Lower leg skin (tissue), 3 donors: ENCODE measurements around the gene ATXN1L.

ENCODE experiments used
- CTCF ChIP-seq, 3 donors: fragments of 450-650 bp; IDR thresholded peaks; one replicate each; pipeline ENCODE4 v1.5.1; 2016; ENCODE audit warnings: antibody characterized with exemption in 3 of 3, mild to moderate bottlenecking in 3 of 3, moderate library complexity in 2 of 3
- POLR2A ChIP-seq, 2 donors: fragments of 450-650 bp; IDR thresholded peaks; one replicate each; pipeline ENCODE4 v1.6.1; 2016 to 2017; ENCODE audit warnings: antibody characterized with exemption in 2 of 2, mild to moderate bottlenecking in 1 of 2, moderate library complexity in 1 of 2

- no peak for TF ChIP-seq POLR2A (IDR thresholded peaks at IDR 0.05)
- TF ChIP-seq CTCF (IDR thresholded peaks at IDR 0.05): no peak
Observed at GRCh38 chr16:71867939-71868338, 22.2 kb downstream of the ATXN1L start.
